Mesothelial cell of epicardium (in vitro differentiated cells): ENCODE results near the gene SLC25A25. TPM values are rescaled to one million over a fixed set of nuclear protein-coding genes. Genes with fewer than 3 reads are reported as not detected.
A peak's percentile ranks its signal among the peaks of the same experiment; 100 is the strongest.

Source experiments
- DNase-seq, 2 experiments: peaks; one replicate each; pipeline ENCODE4 v3.0.0; 2021; ENCODE audit warnings: low spot score in 2 of 2; ENCODE audit not compliant: unreplicated experiment in 2 of 2
- H3K27ac Mint-ChIP-seq: 2 replicates; pipeline ENCODE4 v1.8.0; 2021; ENCODE audit warnings: mixed read lengths
- H3K27me3 Mint-ChIP-seq: 2 replicates; pipeline ENCODE4 v1.8.0; 2021; ENCODE audit warnings: low read depth, mixed read lengths
- H3K36me3 Mint-ChIP-seq: 2 replicates; pipeline ENCODE4 v1.8.0; 2021; ENCODE audit warnings: mixed read lengths
- H3K4me1 Mint-ChIP-seq: 2 replicates; pipeline ENCODE4 v1.8.0; 2021; ENCODE audit warnings: mixed read lengths
- H3K4me3 Mint-ChIP-seq: 2 replicates; pipeline ENCODE4 v1.8.0; 2021; ENCODE audit warnings: mild to moderate bottlenecking, moderate library complexity, mixed read lengths
- H3K9me3 Mint-ChIP-seq: 2 replicates; pipeline ENCODE4 v1.8.0; 2021; ENCODE audit warnings: mixed read lengths
- total RNA-seq: library from RNA; stranded (reverse); gene quantifications from 3 replicates; pipeline ENCODE4 v1.2.1, GENCODE V29; 2021
- TF ChIP-seq, protein P1 (sequence below): fragments of 200-600 bp; sonication (generic); IDR thresholded peaks from one replicate; pipeline ENCODE4 v1.5.0; 2021; ENCODE audit warnings: antibody characterized with exemption; ENCODE audit not compliant: unreplicated experiment

The SLC25A25 gene
- total RNA-seq, 1 donor from 2014 or later = 26.2 TPM

DNA sequence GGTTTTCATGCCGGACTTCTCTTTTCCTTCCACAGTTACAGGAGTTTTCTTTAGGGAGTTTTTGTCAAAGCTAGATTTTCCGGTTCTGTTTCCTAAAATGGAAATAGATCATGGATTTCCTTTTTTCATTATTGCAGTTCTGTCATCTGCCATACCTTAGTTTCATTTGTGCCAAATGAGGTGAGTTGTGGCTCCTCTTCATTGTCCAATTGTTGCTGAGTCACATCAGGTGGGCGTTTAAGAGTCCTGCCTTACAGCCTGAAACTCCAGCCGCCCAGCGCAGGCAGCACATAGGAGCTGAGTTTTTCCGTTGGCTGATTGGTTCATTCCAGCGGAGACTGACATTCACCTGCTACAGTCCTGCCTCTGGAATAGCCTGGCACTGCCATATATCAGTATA lies 14.1 kb downstream of the SLC25A25 start:
- Mint-ChIP-seq H3K27ac (peak overlapping the region; percentile 95), H3K36me3 (no peaks in the 10 kb centered on the region), H3K9me3 (no peaks in the 10 kb centered on the region), H3K4me3 (no peak overlapping the region), H3K4me1 (peaks cover 39% of the 10 kb centered on the region), H3K27me3 (no peaks in the 10 kb centered on the region)
- no peak for DNase-seq
- TF ChIP-seq, protein P1, sequence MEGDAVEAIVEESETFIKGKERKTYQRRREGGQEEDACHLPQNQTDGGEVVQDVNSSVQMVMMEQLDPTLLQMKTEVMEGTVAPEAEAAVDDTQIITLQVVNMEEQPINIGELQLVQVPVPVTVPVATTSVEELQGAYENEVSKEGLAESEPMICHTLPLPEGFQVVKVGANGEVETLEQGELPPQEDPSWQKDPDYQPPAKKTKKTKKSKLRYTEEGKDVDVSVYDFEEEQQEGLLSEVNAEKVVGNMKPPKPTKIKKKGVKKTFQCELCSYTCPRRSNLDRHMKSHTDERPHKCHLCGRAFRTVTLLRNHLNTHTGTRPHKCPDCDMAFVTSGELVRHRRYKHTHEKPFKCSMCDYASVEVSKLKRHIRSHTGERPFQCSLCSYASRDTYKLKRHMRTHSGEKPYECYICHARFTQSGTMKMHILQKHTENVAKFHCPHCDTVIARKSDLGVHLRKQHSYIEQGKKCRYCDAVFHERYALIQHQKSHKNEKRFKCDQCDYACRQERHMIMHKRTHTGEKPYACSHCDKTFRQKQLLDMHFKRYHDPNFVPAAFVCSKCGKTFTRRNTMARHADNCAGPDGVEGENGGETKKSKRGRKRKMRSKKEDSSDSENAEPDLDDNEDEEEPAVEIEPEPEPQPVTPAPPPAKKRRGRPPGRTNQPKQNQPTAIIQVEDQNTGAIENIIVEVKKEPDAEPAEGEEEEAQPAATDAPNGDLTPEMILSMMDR = no peak

DNA sequence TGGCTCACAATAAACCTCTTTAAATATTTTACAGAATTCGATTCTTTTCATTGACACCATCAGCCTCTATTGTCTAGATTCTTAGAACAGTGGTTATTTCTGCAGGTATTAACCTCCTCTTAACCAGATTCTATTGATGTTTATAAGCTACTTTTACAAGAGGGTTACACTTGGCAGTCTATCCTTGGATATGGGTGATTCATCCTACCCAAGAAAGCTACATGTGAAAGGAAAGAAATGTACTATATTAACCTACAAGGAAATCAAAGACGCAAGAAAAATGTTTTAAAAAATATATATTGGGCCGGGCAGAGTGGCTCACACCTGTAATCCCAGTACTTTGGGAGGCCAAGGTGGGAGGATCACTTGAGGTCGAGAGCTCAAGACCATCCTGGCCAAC lies 16.7 kb downstream of the SLC25A25 start:
- H3K27me3 Mint-ChIP-seq = no peaks in the 10 kb centered on the region
- peaks cover 6% of the 10 kb centered on the region for H3K36me3 Mint-ChIP-seq
- no peak for DNase-seq
- TF ChIP-seq, protein P1 = no peak
- H3K4me3 Mint-ChIP-seq = no peak overlapping the region
- no peak overlapping the region for H3K27ac Mint-ChIP-seq
- H3K4me1 Mint-ChIP-seq = peaks cover 21% of the 10 kb centered on the region
- no peaks in the 10 kb centered on the region for H3K9me3 Mint-ChIP-seq

- H3K9me3 Mint-ChIP-seq = no peaks in the 10 kb centered on the region
- no peak overlapping the region for H3K27ac Mint-ChIP-seq
- H3K36me3 Mint-ChIP-seq = peaks cover 6% of the 10 kb centered on the region
- TF ChIP-seq, protein P1 = no peak
- no peak for DNase-seq
- H3K27me3 Mint-ChIP-seq = no peaks in the 10 kb centered on the region
- H3K4me1 Mint-ChIP-seq = peaks cover 21% of the 10 kb centered on the region
- no peak overlapping the region for H3K4me3 Mint-ChIP-seq
Observed at GRCh38 chr9:128085943-128086342, 17.9 kb downstream of the SLC25A25 start.

DNA sequence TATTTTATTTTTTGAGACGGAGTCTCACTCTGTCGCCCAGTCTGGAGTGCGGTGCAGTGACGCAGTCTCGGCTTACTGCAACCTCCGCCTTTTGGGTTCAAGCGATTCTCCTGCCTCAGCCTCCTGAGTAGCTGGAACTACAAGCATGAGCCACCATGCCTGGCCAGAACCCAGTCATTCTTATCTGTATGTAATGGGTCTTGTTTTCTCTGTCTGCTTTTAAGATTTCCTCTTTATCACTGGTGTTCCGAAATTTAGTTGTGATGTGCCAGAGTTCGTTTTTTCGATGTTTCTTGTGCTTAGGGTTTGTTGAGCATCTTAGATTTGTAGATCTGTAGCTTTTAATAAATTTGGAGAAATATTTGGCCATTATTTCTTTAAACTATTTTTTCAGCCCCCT lies 19.2 kb downstream of the SLC25A25 start:
- Mint-ChIP-seq H3K27ac (no peak overlapping the region), H3K36me3 (peaks cover 6% of the 10 kb centered on the region), H3K9me3 (no peaks in the 10 kb centered on the region), H3K4me3 (no peak overlapping the region), H3K27me3 (no peaks in the 10 kb centered on the region), H3K4me1 (peaks cover 21% of the 10 kb centered on the region)
- DNase-seq = no peak
- TF ChIP-seq, protein P1 = no peak

- Mint-ChIP-seq H3K27me3 (no peaks in the 10 kb centered on the region), H3K27ac (peak overlapping the region; percentile 47), H3K36me3 (peaks cover 6% of the 10 kb centered on the region), H3K4me1 (peaks cover 30% of the 10 kb centered on the region), H3K4me3 (no peak overlapping the region), H3K9me3 (no peaks in the 10 kb centered on the region)
- no peak for DNase-seq
- TF ChIP-seq, protein P1 = no peak
Observed at GRCh38 chr9:128088253-128088945, 20.4 kb downstream of the SLC25A25 start.
